ENCODE data around the gene BARX1.

GRCh38 chr9:93911801-93912554 is 43.2 kb downstream of the BARX1 start:
- no peak for TF ChIP-seq CTCF (IDR thresholded peaks at IDR 0.05; ENCODE audit: low read length)
- no peak for TF ChIP-seq EZH2 (optimal IDR thresholded peaks at IDR 0.05; ENCODE audit: low read depth, low read length)
- TF ChIP-seq EZH2phosphoT487 (IDR thresholded peaks at IDR 0.05; ENCODE audit: low read length) = no peak
